GM18520 (cell line): ENCODE results near the gene ITGB5.

Source experiments
- ATAC-seq: cut with Tn5 transposase; IDR thresholded peaks from one replicate; pipeline ENCODE4 v1.9.1; 2021; ENCODE audit not compliant: unreplicated experiment

ITGB5 gene

GRCh38 chr3:124895756-124896155 is 8.6 kb upstream of the ITGB5 start:
- no peak for ATAC-seq

- ATAC-seq: no peak
These were observed 6.4 kb upstream of the ITGB5 start for GRCh38 chr3:124893526-124893925.

GRCh38 chr3:124890573-124891190 is 3.5 kb upstream of the ITGB5 start:
- ATAC-seq: no peak

GRCh38 chr3:124888482-124889441 is 1.6 kb upstream of the ITGB5 start:
- no peak for ATAC-seq

GRCh38 chr3:124887932-124888298 is 750 bp upstream of the ITGB5 start:
- ATAC-seq: no peak

- ATAC-seq: peak; percentile 25
These were observed 753 bp downstream of the ITGB5 start for GRCh38 chr3:124886168-124887056.

- no peak for ATAC-seq
These were observed 1.5 kb downstream of the ITGB5 start for GRCh38 chr3:124885466-124886167.

- no peak for ATAC-seq
These were observed 2.6 kb downstream of the ITGB5 start for GRCh38 chr3:124884474-124885101.

GRCh38 chr3:124883766-124884473 is 3.2 kb downstream of the ITGB5 start:
- ATAC-seq: no peak

GRCh38 chr3:124882816-124883747 is 4.1 kb downstream of the ITGB5 start:
- no peak for ATAC-seq

- no peak for ATAC-seq
These were observed 5.0 kb downstream of the ITGB5 start for GRCh38 chr3:124881976-124882697.

- no peak for ATAC-seq
These were observed 7.9 kb downstream of the ITGB5 start for GRCh38 chr3:124879337-124879680.

- ATAC-seq: no peak
These were observed 8.4 kb downstream of the ITGB5 start for GRCh38 chr3:124878561-124879336.

GRCh38 chr3:124877674-124878073 is 9.5 kb downstream of the ITGB5 start:
- no peak for ATAC-seq

- ATAC-seq: no peak
These were observed 10.7 kb downstream of the ITGB5 start for GRCh38 chr3:124876401-124876878.

- no peak for ATAC-seq
These were observed 13.9 kb downstream of the ITGB5 start for GRCh38 chr3:124873226-124873625.

- ATAC-seq: no peak
These were observed 19.7 kb downstream of the ITGB5 start for GRCh38 chr3:124867511-124867910.
